AG09319 (cell line): ENCODE measurements around the gene FCAMR.
A peak's percentile ranks its signal among the peaks of the same experiment; 100 is the strongest.

ENCODE experiments used
- DNase-seq: peaks from one replicate; pipeline ENCODE4 v3.0.0-alpha.2; 2010; ENCODE audit warnings: low read depth; ENCODE audit errors: extremely low read depth
- CTCF ChIP-seq: IDR thresholded peaks from 2 replicates; pipeline ENCODE4 v1.5.1; 2011; ENCODE audit warnings: low read depth, mild to moderate bottlenecking, inconsistent platforms, low read length, moderate library complexity

Gene FCAMR

GRCh38 chr1:207013321-207014085, 43.2 kb upstream of the FCAMR start:
- TF ChIP-seq CTCF, result no peak
- DNase-seq, result no peak

- no peak for TF ChIP-seq CTCF
- DNase-seq, result no peak
Observed at GRCh38 chr1:207010726-207011125, 40.5 kb upstream of the FCAMR start.

GRCh38 chr1:207009945-207010344, 39.7 kb upstream of the FCAMR start:
- DNase-seq, result no peak
- no peak for TF ChIP-seq CTCF

GRCh38 chr1:207009182-207009850, 39.1 kb upstream of the FCAMR start:
- TF ChIP-seq CTCF, result no peak
- DNase-seq, result no peak

- peak; percentile 60 for DNase-seq
- no peak for TF ChIP-seq CTCF
Observed at GRCh38 chr1:207007352-207008033, 37.2 kb upstream of the FCAMR start.

- DNase-seq, result no peak
- no peak for TF ChIP-seq CTCF
Observed at GRCh38 chr1:207006914-207007313, 36.7 kb upstream of the FCAMR start.

GRCh38 chr1:207006083-207006482, 35.8 kb upstream of the FCAMR start:
- TF ChIP-seq CTCF, result no peak
- DNase-seq, result no peak
